Stimulated activated CD8-positive, alpha-beta memory T cell treated with anti-CD3 and anti-CD28 coated beads, Interleukin-15, amount 100 ng/mL, for 1 hour (primary cell): Measurements from ENCODE around the gene ADORA2B.
"Not testable (repeated sequence)": the region's sequence is repeated elsewhere in the genome, so short reads cannot be mapped to it uniquely, and the experiment has no call there.

Experiments
- DNase-seq: peaks from one replicate; pipeline ENCODE4 v3.0.0-alpha.2; 2020; ENCODE audit warnings: low read depth

The ADORA2B gene

GRCh38 chr17:15955793-15956541 lies 11.0 kb downstream of the ADORA2B start:
- DNase-seq: no peak

GRCh38 chr17:15957206-15957605 lies 12.3 kb downstream of the ADORA2B start:
- no peak for DNase-seq

- DNase-seq: no peak
These were observed 12.8 kb downstream of the ADORA2B start for GRCh38 chr17:15957608-15958307.

GRCh38 chr17:15958484-15958854 lies 13.5 kb downstream of the ADORA2B start:
- no peak for DNase-seq

- no peak for DNase-seq
These were observed 18.8 kb downstream of the ADORA2B start for GRCh38 chr17:15963670-15964110.

- DNase-seq: no peak
These were observed 20.6 kb downstream of the ADORA2B start for GRCh38 chr17:15965528-15965927.

GRCh38 chr17:15966183-15966878 lies 21.4 kb downstream of the ADORA2B start:
- DNase-seq: no peak

- no peak for DNase-seq
These were observed 21.9 kb downstream of the ADORA2B start for GRCh38 chr17:15966879-15967248.

- no peak for DNase-seq
These were observed 22.9 kb downstream of the ADORA2B start for GRCh38 chr17:15967706-15968399.

GRCh38 chr17:15969463-15969862 lies 24.5 kb downstream of the ADORA2B start:
- DNase-seq: no peak

- no peak for DNase-seq
These were observed 25.6 kb downstream of the ADORA2B start for GRCh38 chr17:15970500-15970899.

- DNase-seq: no peak
These were observed 26.3 kb downstream of the ADORA2B start for GRCh38 chr17:15971098-15971678.

GRCh38 chr17:15971882-15972281 lies 27.0 kb downstream of the ADORA2B start:
- no peak for DNase-seq

GRCh38 chr17:15972497-15972951 lies 27.6 kb downstream of the ADORA2B start:
- no peak for DNase-seq

- no peak for DNase-seq
These were observed 28.1 kb downstream of the ADORA2B start for GRCh38 chr17:15973016-15973415.

GRCh38 chr17:15973834-15974233 lies 28.9 kb downstream of the ADORA2B start:
- no peak for DNase-seq

- no peak for DNase-seq
These were observed 33.0 kb downstream of the ADORA2B start for GRCh38 chr17:15977894-15978293.

- DNase-seq: no peak
These were observed 33.7 kb downstream of the ADORA2B start for GRCh38 chr17:15978606-15979005.

GRCh38 chr17:15979013-15979412 lies 34.1 kb downstream of the ADORA2B start:
- DNase-seq: not testable (repeated sequence)

GRCh38 chr17:15981208-15981607 lies 36.3 kb downstream of the ADORA2B start:
- no peak for DNase-seq

GRCh38 chr17:15981646-15982580 lies 37.0 kb downstream of the ADORA2B start:
- no peak for DNase-seq
